Heart left ventricle (tissue), 16 donors: ENCODE data around the gene SMC5. TPM values are rescaled to one million over a fixed set of nuclear protein-coding genes. Genes with fewer than 3 reads are reported as not detected.

Source experiments
- ATAC-seq, 4 donors: fragments of 200-7000 bp; cut with Tn5 transposase; one replicate each; pipeline ENCODE4 v1.9.1; 2020 to 2022; ENCODE audit warnings: moderate library complexity in 4 of 4, mild to moderate bottlenecking in 3 of 4, moderate number of reproducible peaks in 1 of 4
- DNase-seq, 5 donors: peaks; one replicate each; pipeline ENCODE4 v3.0.0-alpha.2; 2020
- H3K27ac ChIP-seq, 12 donors: fragments of 200-600 bp; sonication (generic) in 4 of 12; one replicate each; pipeline versions ENCODE4 v1.5.0 to v1.8.0; 2016 to 2022; ENCODE audit warnings: mild to moderate bottlenecking in 2 of 12
- H3K27me3 ChIP-seq, 9 donors: fragments of 200-600 bp; sonication (generic) in 2 of 9; one replicate each; pipeline versions ENCODE4 v1.5.1 to v1.8.0; 2016 to 2022; ENCODE audit warnings: mild to moderate bottlenecking in 3 of 9
- H3K36me3 ChIP-seq, 9 donors: fragments of 200-600 bp; sonication (generic) in 2 of 9; one replicate each; pipeline versions ENCODE4 v1.5.0 to v1.8.0; 2018 to 2022; ENCODE audit warnings: mild to moderate bottlenecking in 2 of 9
- H3K4me1 ChIP-seq, 12 donors: fragments of 200-600 bp; sonication (generic) in 4 of 12; one replicate each; pipeline versions ENCODE4 v1.5.0 to v1.8.0; 2016 to 2022; ENCODE audit warnings: mild to moderate bottlenecking in 3 of 12
- H3K4me3 ChIP-seq, 12 donors: fragments of 200-600 bp; sonication (generic) in 4 of 12; one replicate each; pipeline versions ENCODE4 v1.5.0 to v1.8.0; 2017 to 2022; ENCODE audit warnings: mild to moderate bottlenecking in 9 of 12, moderate library complexity in 4 of 12
- H3K9me3 ChIP-seq, 12 donors: fragments of 200-600 bp; sonication (generic) in 4 of 12; one replicate each; pipeline versions ENCODE4 v1.5.0 to v1.8.0; 2016 to 2022; ENCODE audit warnings: mild to moderate bottlenecking in 1 of 12
- POLR2A ChIP-seq, 2 donors: fragments of 450-650 bp; IDR thresholded peaks; one replicate each; pipeline ENCODE4 v1.6.1; 2017; ENCODE audit warnings: antibody characterized with exemption in 2 of 2, mild to moderate bottlenecking in 2 of 2, moderate library complexity in 2 of 2
- WGBS, 4 donors: extraction: QIAGEN DNeasy Blood & Tissue Kit in 2 of 4; methylation state at CpG; one replicate each; pipeline versions ENCODE4 v1.1.5 to v1.1.7; 2013 to 2018; 5-methylcytosine and 5-hydroxymethylcytosine counted together
- intact Hi-C, 10 donors: fragments of 100-400 bp; cut with DNase I; formaldehyde crosslinking; loops; one replicate each; pipeline versions ENCODE4 v1.11.1 to v1.14.2; 2022
- polyA plus RNA-seq, 2 donors: library from polyadenylated mRNA; stranded (reverse); fragments of 200-250 nt; gene quantifications; one replicate each; pipeline ENCODE4 v1.2.3, GENCODE V29; 2013
- total RNA-seq, 9 donors: library from RNA; depleted of rRNA in 2 of 9; stranded (reverse); fragments of >200 nt in 2 of 9; fragmentation: NEBNext Ultra II Directional in 3 of 9; extraction: Animal tissue kit (Norgen Biotek cat#: 25700) in 3 of 9; gene quantifications; one replicate each; pipeline versions ENCODE4 v1.1.0 to v1.2.4, GENCODE V29; 2016 to 2023
- TF ChIP-seq, protein P1 (sequence below), 12 donors: fragments of 200-600 bp; sonication (generic) in 4 of 12; IDR thresholded peaks; one replicate each; pipeline versions ENCODE4 v1.5.0 to v1.8.0; 2018 to 2022; ENCODE audit warnings: antibody characterized with exemption in 12 of 12, mild to moderate bottlenecking in 5 of 12
- donor health status: ischemic (EF 13 %, LVEDD 7.1; RV severe dilation, severe dysfunction).
- donor health status: healthy with polysubstance abuse.
- donor health status: DM: no; HTN: yes; CAD: no.
- donor health status: DM: no; HTN: no; CAD: no.
- donor health status: ischemic (EF 25% LVEDD 6.9; RV normal size, moderate dysfunction).
- donor health status: ischemic (EF 25% LVEDD 5.7; RV mildly dilated, moderate dysfunction).
- donor health status: healthy.
- donor health status: DM: yes; HTN: yes; CAD: no.
- donor health status: ischemic (EF 35%, LVEDD 5.7; RV mildly dilated, moderate dysfunction).
- donor health status: nonischemic (EF 11% LVEDD 7.7; RV severe dilation, severe dysfunction).
- donor health status: DM: yes; HTN: yes; CAD: no.
- donor health status: PGD.
- donor health status: ischemic (EF 29% LVEDD 5.4; RV normal size, mild dysfunction).
- donor health status: nonischemic (EF 23%, LVEDD 6.1; RV moderate dilation, normal function).

The SMC5 gene
- total and polyA plus RNA-seq, 11 donors = 6.8 to 14.6 (median 11.0) TPM

- peaks cover 2 to 60% (median 53%) of the 10 kb centered on the region in 9 donors for H3K36me3 ChIP-seq
- ATAC-seq (no peak), DNase-seq (no peak)
- no peak overlapping the region for H3K27ac ChIP-seq
- no peak overlapping the region for H3K4me3 ChIP-seq
- intact Hi-C loops = no loop called here
- WGBS, 4 donors = 97 to 100% (median 97%) methylated on average over 1 of the region's 1 CpG
- no peak for TF ChIP-seq POLR2A (IDR thresholded peaks at IDR 0.05)
- TF ChIP-seq, protein P1, sequence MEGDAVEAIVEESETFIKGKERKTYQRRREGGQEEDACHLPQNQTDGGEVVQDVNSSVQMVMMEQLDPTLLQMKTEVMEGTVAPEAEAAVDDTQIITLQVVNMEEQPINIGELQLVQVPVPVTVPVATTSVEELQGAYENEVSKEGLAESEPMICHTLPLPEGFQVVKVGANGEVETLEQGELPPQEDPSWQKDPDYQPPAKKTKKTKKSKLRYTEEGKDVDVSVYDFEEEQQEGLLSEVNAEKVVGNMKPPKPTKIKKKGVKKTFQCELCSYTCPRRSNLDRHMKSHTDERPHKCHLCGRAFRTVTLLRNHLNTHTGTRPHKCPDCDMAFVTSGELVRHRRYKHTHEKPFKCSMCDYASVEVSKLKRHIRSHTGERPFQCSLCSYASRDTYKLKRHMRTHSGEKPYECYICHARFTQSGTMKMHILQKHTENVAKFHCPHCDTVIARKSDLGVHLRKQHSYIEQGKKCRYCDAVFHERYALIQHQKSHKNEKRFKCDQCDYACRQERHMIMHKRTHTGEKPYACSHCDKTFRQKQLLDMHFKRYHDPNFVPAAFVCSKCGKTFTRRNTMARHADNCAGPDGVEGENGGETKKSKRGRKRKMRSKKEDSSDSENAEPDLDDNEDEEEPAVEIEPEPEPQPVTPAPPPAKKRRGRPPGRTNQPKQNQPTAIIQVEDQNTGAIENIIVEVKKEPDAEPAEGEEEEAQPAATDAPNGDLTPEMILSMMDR (IDR thresholded peaks at IDR 0.05) = no peak
- no peaks in the 10 kb centered on the region for H3K27me3 ChIP-seq
- H3K9me3 ChIP-seq = peaks cover 0 to 13% (median 4%) of the 10 kb centered on the region in 12 donors
- peaks cover 0 to 6% (median 0%) of the 10 kb centered on the region in 12 donors for H3K4me1 ChIP-seq
Observed at GRCh38 chr9:70297141-70297540, 38.4 kb downstream of the SMC5 start.

GRCh38 chr9:70298245-70298771, 39.5 kb downstream of the SMC5 start:
- Histone ChIP-seq H3K4me3 (no peak overlapping the region), H3K27ac (no peak overlapping the region), H3K9me3 (peaks cover 0 to 6% (median 0%) of the 10 kb centered on the region in 12 donors), H3K36me3 (peaks cover 0 to 69% (median 55%) of the 10 kb centered on the region in 9 donors), H3K4me1 (peaks cover 0 to 6% (median 0%) of the 10 kb centered on the region in 12 donors), H3K27me3 (no peaks in the 10 kb centered on the region)
- intact Hi-C loops = no loop called here
- WGBS, 4 donors = 92 to 100% (median 96%) methylated on average over 1 of the region's 1 CpG
- DNase-seq (no peak), ATAC-seq (no peak)
- TF ChIP-seq POLR2A (IDR thresholded peaks at IDR 0.05) = no peak
- TF ChIP-seq, protein P1 (IDR thresholded peaks at IDR 0.05) = no peak

DNA sequence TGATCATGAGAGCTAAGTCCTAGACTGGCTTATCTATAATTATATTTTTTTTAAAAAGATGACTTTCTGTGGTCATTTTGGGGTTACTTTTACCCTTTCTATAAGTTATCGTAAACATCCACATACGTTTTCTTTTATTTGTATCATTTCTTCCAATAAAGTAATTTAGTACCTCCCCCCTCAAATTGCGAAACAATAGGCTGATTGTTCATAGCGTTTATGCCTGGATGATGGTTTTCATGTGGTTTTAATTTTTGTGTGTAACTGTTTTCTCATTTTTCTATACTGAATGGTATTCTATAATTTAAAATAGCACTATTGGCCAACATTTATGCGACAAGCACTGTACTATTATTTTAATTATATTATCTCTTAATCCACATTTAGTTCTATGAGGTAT, 44.5 kb downstream of the SMC5 start:
- DNase-seq = no peak
- no peak overlapping the region for H3K27ac ChIP-seq
- H3K9me3 ChIP-seq = peaks cover 0 to 6% (median 0%) of the 10 kb centered on the region in 12 donors
- no peaks in the 10 kb centered on the region for H3K4me1 ChIP-seq
- H3K36me3 ChIP-seq = peaks cover 0 to 95% (median 87%) of the 10 kb centered on the region in 9 donors
- 91 to 96% (median 91%) methylated on average over 5 of the region's 5 CpGs for WGBS, 4 donors
- TF ChIP-seq POLR2A (IDR thresholded peaks at IDR 0.05) = no peak
- TF ChIP-seq, protein P1 (IDR thresholded peaks at IDR 0.05) = no peak
- no peak overlapping the region for H3K4me3 ChIP-seq
- intact Hi-C loops = no loop called here
- ATAC-seq = no peak
- no peaks in the 10 kb centered on the region for H3K27me3 ChIP-seq

DNA sequence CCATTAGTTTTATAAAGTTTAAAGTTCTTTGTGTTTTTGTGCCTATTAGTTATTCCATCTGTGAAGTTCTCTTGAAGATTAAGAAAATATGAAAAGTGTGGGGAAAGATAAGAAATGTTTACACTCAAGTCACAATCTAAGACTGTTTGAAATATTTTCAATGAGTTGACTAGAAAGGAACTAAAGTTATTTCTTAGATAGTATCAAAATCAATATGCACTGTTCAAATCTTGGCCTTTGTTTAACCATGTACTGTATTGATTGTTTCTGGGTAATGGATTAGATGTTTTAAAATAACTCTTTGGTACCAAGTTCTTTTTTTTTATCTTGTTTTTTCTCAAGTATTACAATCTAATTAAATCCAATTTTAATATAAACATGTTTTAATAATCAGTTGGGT, 46.0 kb downstream of the SMC5 start:
- no peaks in the 10 kb centered on the region for H3K27me3 ChIP-seq
- H3K9me3 ChIP-seq = peaks cover 0 to 6% (median 0%) of the 10 kb centered on the region in 12 donors
- H3K4me1 ChIP-seq = no peaks in the 10 kb centered on the region
- intact Hi-C loops = no loop called here
- ATAC-seq (no peak), DNase-seq (no peak)
- H3K4me3 ChIP-seq = no peak overlapping the region
- TF ChIP-seq POLR2A (IDR thresholded peaks at IDR 0.05) = no peak
- TF ChIP-seq, protein P1 (IDR thresholded peaks at IDR 0.05) = no peak
- no peak overlapping the region for H3K27ac ChIP-seq
- H3K36me3 ChIP-seq = peaks cover 0 to 92% (median 82%) of the 10 kb centered on the region in 9 donors
